Ovary (tissue), 3 donors: Measurements from ENCODE around the gene SPATA31E1.

ENCODE experiments used
- CTCF ChIP-seq, 3 donors: fragments of 450-650 bp in 2 of 3; fragments of 200-600 bp in 1 of 3; IDR thresholded peaks; one replicate each; pipeline versions ENCODE4 v1.5.1 to v1.8.0; 2016 to 2022; ENCODE audit warnings: antibody characterized with exemption in 3 of 3, mild to moderate bottlenecking in 1 of 3
- POLR2A ChIP-seq: fragments of 450-650 bp; IDR thresholded peaks from one replicate; pipeline ENCODE4 v1.6.1; 2017; ENCODE audit warnings: antibody characterized with exemption, mild to moderate bottlenecking, moderate library complexity
- donor health status: DM: no; HTN: no; CAD: no.

DNA sequence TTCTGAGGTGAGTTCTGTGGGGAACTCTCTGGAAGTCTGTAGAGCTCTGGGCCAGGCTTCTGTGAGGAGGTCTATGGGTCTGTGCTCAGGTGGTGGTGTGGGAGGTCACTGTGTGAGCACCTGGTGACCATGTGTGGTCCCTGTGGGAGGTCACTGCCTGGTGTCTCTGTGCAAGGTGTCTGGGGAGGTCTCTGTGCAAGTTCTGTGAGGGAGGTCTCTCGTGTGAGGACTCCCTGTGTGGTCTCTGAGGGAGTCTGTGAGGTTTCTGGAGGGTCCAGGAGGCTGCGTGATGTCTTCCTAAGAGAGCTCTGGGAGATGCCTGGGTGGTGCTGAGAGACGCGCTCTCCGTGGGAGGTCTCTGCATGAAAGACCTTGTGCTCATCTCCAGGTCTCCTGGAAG lies 6.0 kb upstream of the SPATA31E1 start:
- TF ChIP-seq POLR2A: no peak
- no peak for TF ChIP-seq CTCF (IDR thresholded peaks at IDR 0.05)
